ENCODE results near the gene CSAG2. TPM values are rescaled to one million over a fixed set of nuclear protein-coding genes. Genes with fewer than 3 reads are reported as not detected.
"Not testable (repeated sequence)": the region's sequence is repeated elsewhere in the genome, so short reads cannot be mapped to it uniquely, and the experiment has no call there.

The CSAG2 gene
- total and polyA plus RNA-seq, 2 of the 13 experiments (the other 11 are each of a cell fraction or from before 2014, with no cell fraction given): not detected

GRCh38 chrX:152681012-152681411 is 28.1 kb downstream of the CSAG2 start:
- H3K4me3 ChIP-seq (replicated peaks in 1 of 3; ENCODE audit: insufficient read depth in 1 of 3, low read depth in 2 of 3, low read length in 3 of 3); H3K9me3 ChIP-seq (ENCODE audit: low read length); in situ Hi-C loops (cut with HindIII; ENCODE audit: extremely low pct_ligation_motif_present, low pct_unique_long_range_greater_than_20kb); CTCF ChIA-PET (ENCODE audit: low intra/inter-chr PET ratio, low total read pairs); POLR2A ChIA-PET; H3K9ac ChIP-seq (ENCODE audit: insufficient read depth, low read depth, low read length); H3K4me1 ChIP-seq (ENCODE audit: insufficient read depth, low read length); H3K27ac ChIP-seq (ENCODE audit: extremely low read length, insufficient read depth, low read length); H3K4me2 ChIP-seq (ENCODE audit: low read depth, low read length); H3K36me3 ChIP-seq (replicated peaks in 1 of 2; ENCODE audit: control insufficient read depth in 1 of 2, insufficient read depth in 2 of 2, low read length in 2 of 2); H3K79me2 ChIP-seq (ENCODE audit: insufficient read depth, low read length); H4K20me1 ChIP-seq (ENCODE audit: insufficient read depth, low read length); H3K27me3 ChIP-seq (ENCODE audit: control insufficient read depth in 1 of 2, insufficient read depth in 2 of 2, low read length in 2 of 2); BruUV-seq (replicated peaks); DNase-seq (ENCODE audit: low spot score); H2AFZ ChIP-seq (ENCODE audit: low read length); intact Hi-C loops (cut with micrococcal nuclease; ENCODE audit: unreplicated experiment): not testable (repeated sequence)
- no CpG with 5 or more reads among the region's 3 CpGs for WGBS (ENCODE audit: low lambda C conversion rate)
- FAIRE-seq: peak; percentile 86
- peak; percentile 95 for ATAC-seq

DNA sequence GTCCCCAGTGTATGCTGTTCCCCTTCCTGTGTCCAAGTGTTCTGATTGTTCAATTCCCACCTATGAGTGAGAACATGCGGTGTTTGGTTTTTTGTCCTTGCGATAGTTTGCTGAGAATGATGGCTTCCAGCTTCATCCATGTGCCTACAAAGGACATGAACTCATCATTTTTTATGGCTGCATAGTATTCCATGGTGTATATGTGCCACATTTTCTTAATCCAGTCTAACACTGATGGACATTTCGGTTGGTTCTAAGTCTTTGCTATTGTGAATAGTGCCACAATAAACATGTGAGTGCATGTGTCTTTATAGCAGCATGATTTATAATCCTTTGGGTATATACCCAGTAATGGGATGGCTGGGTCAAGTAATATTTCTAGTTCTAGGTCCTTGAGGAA is 34.4 kb downstream of the CSAG2 start:
- H3K27me3 ChIP-seq (ENCODE audit: control insufficient read depth in 1 of 2, insufficient read depth in 2 of 2, low read length in 2 of 2); H3K36me3 ChIP-seq (replicated peaks in 1 of 2; ENCODE audit: control insufficient read depth in 1 of 2, insufficient read depth in 2 of 2, low read length in 2 of 2); DNase-seq (ENCODE audit: low spot score); H3K4me3 ChIP-seq (replicated peaks in 1 of 3; ENCODE audit: insufficient read depth in 1 of 3, low read depth in 2 of 3, low read length in 3 of 3); H4K20me1 ChIP-seq (ENCODE audit: insufficient read depth, low read length); CTCF ChIA-PET (ENCODE audit: low intra/inter-chr PET ratio, low total read pairs); H3K9ac ChIP-seq (ENCODE audit: insufficient read depth, low read depth, low read length); ATAC-seq; BruUV-seq (replicated peaks); H3K4me2 ChIP-seq (ENCODE audit: low read depth, low read length); H3K27ac ChIP-seq (ENCODE audit: extremely low read length, insufficient read depth, low read length); intact Hi-C loops (cut with micrococcal nuclease; ENCODE audit: unreplicated experiment); H3K79me2 ChIP-seq (ENCODE audit: insufficient read depth, low read length); H3K4me1 ChIP-seq (ENCODE audit: insufficient read depth, low read length); POLR2A ChIA-PET; H2AFZ ChIP-seq (ENCODE audit: low read length); FAIRE-seq; H3K9me3 ChIP-seq (ENCODE audit: low read length); in situ Hi-C loops (cut with HindIII; ENCODE audit: extremely low pct_ligation_motif_present, low pct_unique_long_range_greater_than_20kb): not testable (repeated sequence)
- 43% methylated on average over 3 of the region's 3 CpGs for WGBS (ENCODE audit: low lambda C conversion rate)

DNA sequence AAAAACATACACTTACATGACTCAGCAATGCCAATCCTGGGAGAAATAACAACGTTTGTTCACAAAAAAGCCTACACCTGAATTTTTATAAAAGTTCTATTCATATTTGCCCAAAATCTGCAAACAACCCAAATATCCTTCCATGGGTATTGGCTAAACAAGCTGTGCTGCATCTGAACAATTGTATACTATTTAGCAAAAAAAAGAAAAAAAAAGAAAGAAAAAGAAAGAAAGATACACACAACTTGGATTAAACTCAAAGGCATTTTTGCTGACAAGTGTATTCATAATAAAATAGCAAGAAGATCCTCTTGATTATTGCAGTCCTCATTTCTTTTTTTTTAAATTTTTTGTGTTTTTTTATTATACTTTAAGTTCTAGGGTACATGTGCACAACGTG is 34.9 kb downstream of the CSAG2 start:
- ChIA-PET POLR2A (no interaction called here), CTCF (ENCODE audit: low intra/inter-chr PET ratio, low total read pairs) (no interaction called here)
- no peak overlapping the region for H3K4me3 ChIP-seq (replicated peaks in 1 of 3; ENCODE audit: insufficient read depth in 1 of 3, low read depth in 2 of 3, low read length in 3 of 3)
- no peaks in the 10 kb centered on the region for H4K20me1 ChIP-seq (ENCODE audit: insufficient read depth, low read length)
- intact Hi-C loops (cut with micrococcal nuclease; ENCODE audit: unreplicated experiment): no loop called here
- TF ChIP-seq MIXL1 (CRISPR knock-in tag; IDR thresholded peaks at IDR 0.05) (no peak), TP53 (CRISPR knock-in tag; conservative IDR thresholded peaks at IDR 0.05) (no peak), MAFK (conservative IDR thresholded peaks at IDR 0.05 in 1 of 2, IDR thresholded peaks at IDR 0.05 in 1 of 2; ENCODE audit: low read length in 2 of 2) (peak in 1 of 2 experiments; percentile 5; a peak in 1 of 4 replicates), ATRX (CRISPR knock-in tag; IDR thresholded peaks at IDR 0.05; ENCODE audit: borderline replicate concordance) (no peak)
- no peak for FAIRE-seq
- H3K4me2 ChIP-seq (ENCODE audit: low read depth, low read length): no peak overlapping the region
- H3K9me3 ChIP-seq (ENCODE audit: low read length): no peaks in the 10 kb centered on the region
- ATAC-seq: no peak
- 4% methylated on average over 2 of the region's 2 CpGs for WGBS (ENCODE audit: low lambda C conversion rate)
- no peak for DNase-seq (ENCODE audit: low spot score)
- in situ Hi-C loops (cut with HindIII; ENCODE audit: extremely low pct_ligation_motif_present, low pct_unique_long_range_greater_than_20kb): no loop called here
- H2AFZ ChIP-seq (ENCODE audit: low read length): no peak overlapping the region
- no peaks in the 10 kb centered on the region for H3K27me3 ChIP-seq (ENCODE audit: control insufficient read depth in 1 of 2, insufficient read depth in 2 of 2, low read length in 2 of 2)
- H3K36me3 ChIP-seq (replicated peaks in 1 of 2; ENCODE audit: control insufficient read depth in 1 of 2, insufficient read depth in 2 of 2, low read length in 2 of 2): no peaks in the 10 kb centered on the region
- H3K79me2 ChIP-seq (ENCODE audit: insufficient read depth, low read length): no peaks in the 10 kb centered on the region
- no peak overlapping the region for H3K9ac ChIP-seq (ENCODE audit: insufficient read depth, low read depth, low read length)
- H3K27ac ChIP-seq (ENCODE audit: extremely low read length, insufficient read depth, low read length): no peak overlapping the region
- no TSS peak for BruUV-seq (replicated peaks)
- no peaks in the 10 kb centered on the region for H3K4me1 ChIP-seq (ENCODE audit: insufficient read depth, low read length)

Data from HepG2 (cell line).